WTC11 (cell line): ENCODE data around the gene LRRC34. TPM values are rescaled to one million over a fixed set of nuclear protein-coding genes. Genes with fewer than 3 reads are reported as not detected.

Source experiments
- ATAC-seq: fragments of 200-7000 bp; cut with Tn5 transposase; 2 replicates; pipeline ENCODE4 v1.10.0; 2021; ENCODE audit warnings: mild to moderate bottlenecking, moderate library complexity
- CTCF ChIA-PET: fragments of 300-600 bp; sonication (Branson Sonifier 250); formaldehyde crosslinking; loops from one replicate; lab custom pipeline; 2021; ENCODE audit warnings: antibody characterized with exemption; lab: Charles Lee
- POLR2A ChIA-PET: fragments of 350-600 bp; sonication (Branson Sonifier 250); formaldehyde crosslinking; loops from one replicate; lab custom pipeline; 2021; ENCODE audit warnings: antibody characterized with exemption; lab: Charles Lee
- DNase-seq: peaks from one replicate; pipeline ENCODE4 v3.0.0; 2021; ENCODE audit warnings: low spot score
- H3K27ac Mint-ChIP-seq: 2 replicates; pipeline ENCODE4 v1.8.0; 2021; ENCODE audit warnings: mixed read lengths
- H3K27me3 Mint-ChIP-seq: 2 replicates; pipeline ENCODE4 v1.8.0; 2021; ENCODE audit warnings: low read depth, mild to moderate bottlenecking, moderate library complexity, mixed read lengths
- H3K36me3 Mint-ChIP-seq: 2 replicates; pipeline ENCODE4 v1.8.0; 2021; ENCODE audit warnings: mixed read lengths
- H3K4me1 Mint-ChIP-seq: 2 replicates; pipeline ENCODE4 v1.8.0; 2022; ENCODE audit warnings: mixed read lengths
- H3K4me3 Mint-ChIP-seq: 2 replicates; pipeline ENCODE4 v1.8.0; 2021; ENCODE audit warnings: mild to moderate bottlenecking, moderate library complexity, mixed read lengths
- H3K9me3 Mint-ChIP-seq: 2 replicates; pipeline ENCODE4 v1.8.0; 2021; ENCODE audit warnings: mixed read lengths
- CREB1 ChIP-seq: sonication (generic); formaldehyde crosslinking; IDR thresholded peaks from 2 replicates; pipeline ENCODE4 v1.8.0; 2023; ENCODE audit warnings: mild to moderate bottlenecking, missing genetic modification reagents
- CREM ChIP-seq: sonication (generic); formaldehyde crosslinking; IDR thresholded peaks from 2 replicates; pipeline ENCODE4 v1.8.1; 2022; ENCODE audit warnings: mild to moderate bottlenecking, missing genetic modification reagents, moderate library complexity
- E2F1 ChIP-seq: sonication (generic); formaldehyde crosslinking; IDR thresholded peaks from 2 replicates; pipeline ENCODE4 v1.8.0; 2022; ENCODE audit warnings: mild to moderate bottlenecking, missing genetic modification reagents
- FOXP4 ChIP-seq: sonication (generic); formaldehyde crosslinking; IDR thresholded peaks from 2 replicates; pipeline ENCODE4 v1.8.0; 2022; ENCODE audit warnings: mild to moderate bottlenecking, missing genetic modification reagents
- GTF2I ChIP-seq: fragments of 250-450 bp; sonication (Bioruptor Pico); conservative IDR thresholded peaks from 2 replicates; pipeline ENCODE4 v1.4.0; 2021; ENCODE audit warnings: mild to moderate bottlenecking
- HMGA2 ChIP-seq: fragments of 250-450 bp; sonication (Bioruptor Pico); IDR thresholded peaks from 2 replicates; pipeline ENCODE4 v1.4.0; 2021; ENCODE audit warnings: mild to moderate bottlenecking, moderate library complexity
- JUN ChIP-seq: sonication (generic); formaldehyde crosslinking; IDR thresholded peaks from 2 replicates; pipeline ENCODE4 v1.8.0; 2023; ENCODE audit warnings: mild to moderate bottlenecking, missing genetic modification reagents
- NFYB ChIP-seq: sonication (generic); formaldehyde crosslinking; conservative IDR thresholded peaks from 2 replicates; pipeline ENCODE4 v1.8.0; 2022; ENCODE audit warnings: low read depth, missing genetic modification reagents
- NR1H2 ChIP-seq: sonication (generic); formaldehyde crosslinking; IDR thresholded peaks from 2 replicates; pipeline ENCODE4 v1.9.0; 2021; ENCODE audit warnings: mild to moderate bottlenecking, moderate library complexity, missing genetic modification reagents
- RELA ChIP-seq: sonication (generic); formaldehyde crosslinking; IDR thresholded peaks from 2 replicates; pipeline ENCODE4 v1.8.1; 2022; ENCODE audit warnings: missing genetic modification reagents, mild to moderate bottlenecking, borderline replicate concordance
- SOX15 ChIP-seq: fragments of 250-450 bp; sonication (Bioruptor Pico); IDR thresholded peaks from 2 replicates; pipeline ENCODE4 v1.9.0; 2021; ENCODE audit warnings: mild to moderate bottlenecking
- TEAD1 ChIP-seq: sonication (generic); formaldehyde crosslinking; IDR thresholded peaks from 2 replicates; pipeline ENCODE4 v1.8.0; 2022; ENCODE audit warnings: mild to moderate bottlenecking, missing genetic modification reagents
- ZNF138 ChIP-seq: sonication (generic); formaldehyde crosslinking; conservative IDR thresholded peaks from 2 replicates; pipeline ENCODE4 v1.8.1; 2022; ENCODE audit warnings: mild to moderate bottlenecking, moderate library complexity, missing genetic modification reagents
- ZNF232 ChIP-seq: sonication (generic); formaldehyde crosslinking; IDR thresholded peaks from 2 replicates; pipeline ENCODE4 v1.8.0; 2022; ENCODE audit warnings: mild to moderate bottlenecking, missing genetic modification reagents
- ZNF512 ChIP-seq: sonication (generic); formaldehyde crosslinking; IDR thresholded peaks from 2 replicates; pipeline ENCODE4 v1.8.1; 2022; ENCODE audit warnings: missing genetic modification reagents, borderline replicate concordance
- ZNF671 ChIP-seq: fragments of 250-450 bp; sonication (Bioruptor Pico); IDR thresholded peaks from 2 replicates; pipeline ENCODE4 v1.8.0; 2021; ENCODE audit warnings: mild to moderate bottlenecking
- total RNA-seq: library from RNA; stranded (reverse); gene quantifications from 3 replicates; pipeline ENCODE4 v1.2.3, GENCODE V29; 2021
- TF ChIP-seq, protein P1 (sequence below): sonication (generic); formaldehyde crosslinking; IDR thresholded peaks from 2 replicates; pipeline ENCODE4 v1.8.1; 2023; ENCODE audit warnings: mild to moderate bottlenecking, missing genetic modification reagents, moderate library complexity
- TF ChIP-seq, protein P2 (sequence below): sonication (generic); formaldehyde crosslinking; IDR thresholded peaks from 2 replicates; pipeline ENCODE4 v1.8.1; 2022; ENCODE audit warnings: mild to moderate bottlenecking, missing genetic modification reagents, moderate library complexity, borderline replicate concordance
- TF ChIP-seq, protein P3 (sequence below): sonication (generic); formaldehyde crosslinking; IDR thresholded peaks from 2 replicates; pipeline ENCODE4 v1.8.1; 2023; ENCODE audit warnings: mild to moderate bottlenecking, missing genetic modification reagents, borderline replicate concordance

Gene LRRC34
- total RNA-seq, 1 experiment from 2014 or later = 8.3 TPM

DNA sequence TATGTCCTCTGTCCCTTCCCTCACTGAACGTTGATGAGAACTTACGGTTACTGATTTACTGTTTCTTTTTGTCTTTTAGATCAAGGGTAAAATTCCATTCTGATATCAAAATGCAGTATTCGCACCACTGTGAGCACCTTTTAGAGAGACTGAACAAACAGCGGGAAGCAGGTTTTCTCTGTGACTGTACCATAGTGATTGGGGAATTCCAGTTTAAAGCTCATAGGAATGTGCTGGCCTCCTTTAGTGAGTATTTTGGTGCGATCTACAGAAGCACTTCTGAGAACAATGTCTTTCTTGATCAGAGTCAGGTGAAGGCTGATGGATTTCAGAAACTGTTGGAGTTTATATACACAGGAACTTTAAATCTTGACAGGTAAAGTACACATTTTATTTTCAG, 38.5 kb downstream of the LRRC34 start:
- POLR2A ChIA-PET = no interaction called here
- Mint-ChIP-seq H3K36me3 (peaks cover 34% of the 10 kb centered on the region), H3K27me3 (no peaks in the 10 kb centered on the region; the same call in 1 of the 2 replicates), H3K4me1 (peaks cover 35% of the 10 kb centered on the region), H3K9me3 (no peaks in the 10 kb centered on the region), H3K27ac (peak overlapping the region; percentile 100), H3K4me3 (peak overlapping the region; percentile 98)
- TF ChIP-seq, protein P1, sequence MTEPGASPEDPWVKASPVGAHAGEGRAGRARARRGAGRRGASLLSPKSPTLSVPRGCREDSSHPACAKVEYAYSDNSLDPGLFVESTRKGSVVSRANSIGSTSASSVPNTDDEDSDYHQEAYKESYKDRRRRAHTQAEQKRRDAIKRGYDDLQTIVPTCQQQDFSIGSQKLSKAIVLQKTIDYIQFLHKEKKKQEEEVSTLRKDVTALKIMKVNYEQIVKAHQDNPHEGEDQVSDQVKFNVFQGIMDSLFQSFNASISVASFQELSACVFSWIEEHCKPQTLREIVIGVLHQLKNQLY (CRISPR knock-in tag) = no peak
- no peak for TF ChIP-seq ZNF512 (CRISPR knock-in tag)
- TF ChIP-seq HMGA2 (CRISPR knock-in tag) = no peak
- TF ChIP-seq RELA = no peak
- no peak for TF ChIP-seq ZNF138 (CRISPR knock-in tag)
- TF ChIP-seq FOXP4 (CRISPR knock-in tag) = no peak
- no peak for TF ChIP-seq CREM (CRISPR knock-in tag)
- TF ChIP-seq TEAD1 (CRISPR knock-in tag) = no peak
- TF ChIP-seq GTF2I (CRISPR knock-in tag) = no peak
- CTCF ChIA-PET = interaction anchor here (0.6 kb wide), 2 partner anchors 53 to 636 kb away, joined by 3 read pairs; no protein-coding TSS in a partner anchor
- ATAC-seq (no peak), DNase-seq (no peak)

DNA sequence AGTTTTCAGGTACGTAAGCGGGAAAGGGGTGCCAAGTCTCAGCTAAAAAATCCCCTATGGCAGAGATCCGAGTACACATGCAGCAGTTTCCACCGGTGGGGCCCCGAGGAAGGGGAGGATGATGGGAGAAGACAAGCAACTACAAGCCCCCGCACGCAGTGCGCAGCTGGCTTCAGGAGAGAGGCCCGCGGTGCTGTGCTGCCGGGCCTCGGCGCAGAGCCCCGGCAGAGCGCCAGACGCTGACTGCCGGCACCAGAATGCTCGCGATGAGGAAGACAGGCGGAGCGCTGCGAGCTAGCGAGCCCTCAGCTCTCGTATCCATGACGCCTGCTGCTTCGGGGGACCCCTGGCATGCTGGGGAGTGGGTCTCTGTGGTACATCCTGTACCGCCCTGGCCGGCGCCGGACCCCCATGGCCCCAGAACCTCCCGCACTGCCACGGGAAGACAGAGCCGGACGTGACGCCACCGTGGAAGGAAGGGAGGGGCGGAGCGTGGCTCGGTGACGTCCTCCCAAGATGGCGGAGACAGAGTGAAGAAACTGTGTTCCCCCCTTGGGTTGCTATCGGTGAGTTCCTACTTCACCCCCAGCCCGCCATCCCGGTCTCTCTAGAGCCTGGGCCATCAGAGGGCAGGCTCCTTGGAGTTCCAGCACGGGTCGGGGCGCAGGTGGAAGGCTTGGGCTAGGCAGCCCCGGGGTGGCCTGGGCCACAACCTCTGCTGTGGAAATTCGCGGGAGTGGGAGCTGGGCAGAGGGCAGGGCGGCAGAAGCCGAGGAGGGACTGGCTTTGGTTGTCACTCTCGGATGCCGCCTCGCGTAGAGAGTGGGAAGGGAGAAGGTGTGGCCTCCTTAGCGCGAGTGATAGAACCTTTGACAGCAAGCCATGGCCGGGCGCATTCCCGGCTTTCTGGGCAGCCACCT, 39.5 kb downstream of the LRRC34 start, which contains the start of gene MYNN:
MYNN (plus strand) TSS at position 500 of the 920 bp plus-strand sequence. CDS start 900 bp downstream, outside the sequence.
- Mint-ChIP-seq H3K4me3 (peak within 1 kb of the TSS; percentile 98), H3K4me1 (peaks cover 35% of the 10 kb centered on the region), H3K9me3 (no peaks in the 10 kb centered on the region), H3K27me3 (no peaks in the 10 kb centered on the region; the same call in 1 of the 2 replicates), H3K36me3 (peaks cover 26% of the 10 kb centered on the region), H3K27ac (peak within 1 kb of the TSS; percentile 100)
- peak; percentile 90 for DNase-seq
- POLR2A ChIA-PET = interaction anchor here (0.6 to 1.3 kb wide), 4 partner anchors 9 to 244 kb away, joined by 3 to 12 read pairs (median 5); partner anchors contain the start of genes SEC62 and TERC
- CTCF ChIA-PET = interaction anchor here (0.6 to 1.0 kb wide), 2 partner anchors 264 to 708 kb away, joined by 4 to 5 read pairs; no protein-coding TSS in a partner anchor
- peak; percentile 78 for ATAC-seq
- TF ChIP-seq NFYB (CRISPR knock-in tag) (no peak; the same call in 1 of the 2 replicates), ZNF671 (no peak), E2F1 (CRISPR knock-in tag) (no peak), ZNF232 (CRISPR knock-in tag) (0 out of 2 replicates have a peak, but pooled peaks have one; percentile 67), SOX15 (CRISPR knock-in tag) (no peak), JUN (no peak), TEAD1 (CRISPR knock-in tag) (no peak; the same call in none of the 2 replicates), NR1H2 (CRISPR knock-in tag) (no peak), CREB1 (CRISPR knock-in tag) (no peak)
- TF ChIP-seq, protein P2, sequence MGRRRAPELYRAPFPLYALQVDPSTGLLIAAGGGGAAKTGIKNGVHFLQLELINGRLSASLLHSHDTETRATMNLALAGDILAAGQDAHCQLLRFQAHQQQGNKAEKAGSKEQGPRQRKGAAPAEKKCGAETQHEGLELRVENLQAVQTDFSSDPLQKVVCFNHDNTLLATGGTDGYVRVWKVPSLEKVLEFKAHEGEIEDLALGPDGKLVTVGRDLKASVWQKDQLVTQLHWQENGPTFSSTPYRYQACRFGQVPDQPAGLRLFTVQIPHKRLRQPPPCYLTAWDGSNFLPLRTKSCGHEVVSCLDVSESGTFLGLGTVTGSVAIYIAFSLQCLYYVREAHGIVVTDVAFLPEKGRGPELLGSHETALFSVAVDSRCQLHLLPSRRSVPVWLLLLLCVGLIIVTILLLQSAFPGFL (CRISPR knock-in tag) = no peak
- TF ChIP-seq, protein P3, sequence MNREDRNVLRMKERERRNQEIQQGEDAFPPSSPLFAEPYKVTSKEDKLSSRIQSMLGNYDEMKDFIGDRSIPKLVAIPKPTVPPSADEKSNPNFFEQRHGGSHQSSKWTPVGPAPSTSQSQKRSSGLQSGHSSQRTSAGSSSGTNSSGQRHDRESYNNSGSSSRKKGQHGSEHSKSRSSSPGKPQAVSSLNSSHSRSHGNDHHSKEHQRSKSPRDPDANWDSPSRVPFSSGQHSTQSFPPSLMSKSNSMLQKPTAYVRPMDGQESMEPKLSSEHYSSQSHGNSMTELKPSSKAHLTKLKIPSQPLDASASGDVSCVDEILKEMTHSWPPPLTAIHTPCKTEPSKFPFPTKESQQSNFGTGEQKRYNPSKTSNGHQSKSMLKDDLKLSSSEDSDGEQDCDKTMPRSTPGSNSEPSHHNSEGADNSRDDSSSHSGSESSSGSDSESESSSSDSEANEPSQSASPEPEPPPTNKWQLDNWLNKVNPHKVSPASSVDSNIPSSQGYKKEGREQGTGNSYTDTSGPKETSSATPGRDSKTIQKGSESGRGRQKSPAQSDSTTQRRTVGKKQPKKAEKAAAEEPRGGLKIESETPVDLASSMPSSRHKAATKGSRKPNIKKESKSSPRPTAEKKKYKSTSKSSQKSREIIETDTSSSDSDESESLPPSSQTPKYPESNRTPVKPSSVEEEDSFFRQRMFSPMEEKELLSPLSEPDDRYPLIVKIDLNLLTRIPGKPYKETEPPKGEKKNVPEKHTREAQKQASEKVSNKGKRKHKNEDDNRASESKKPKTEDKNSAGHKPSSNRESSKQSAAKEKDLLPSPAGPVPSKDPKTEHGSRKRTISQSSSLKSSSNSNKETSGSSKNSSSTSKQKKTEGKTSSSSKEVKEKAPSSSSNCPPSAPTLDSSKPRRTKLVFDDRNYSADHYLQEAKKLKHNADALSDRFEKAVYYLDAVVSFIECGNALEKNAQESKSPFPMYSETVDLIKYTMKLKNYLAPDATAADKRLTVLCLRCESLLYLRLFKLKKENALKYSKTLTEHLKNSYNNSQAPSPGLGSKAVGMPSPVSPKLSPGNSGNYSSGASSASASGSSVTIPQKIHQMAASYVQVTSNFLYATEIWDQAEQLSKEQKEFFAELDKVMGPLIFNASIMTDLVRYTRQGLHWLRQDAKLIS (CRISPR knock-in tag) = no peak
- TF ChIP-seq, protein P1 (CRISPR knock-in tag) = no peak
